Suppressor macrophage (primary cell): ENCODE data around the gene EML6.
A peak's percentile ranks its signal among the peaks of the same experiment; 100 is the strongest.

Experiments used
- DNase-seq, 4 experiments: peaks; one replicate each; pipeline ENCODE4 v3.0.0-alpha.2; 2020 to 2022

EML6 gene

GRCh38 chr2:54708584-54709335, 14.7 kb upstream of the EML6 start:
- peak in 3 of 4 experiments; percentile 16 to 48 (median 47) for DNase-seq

DNA sequence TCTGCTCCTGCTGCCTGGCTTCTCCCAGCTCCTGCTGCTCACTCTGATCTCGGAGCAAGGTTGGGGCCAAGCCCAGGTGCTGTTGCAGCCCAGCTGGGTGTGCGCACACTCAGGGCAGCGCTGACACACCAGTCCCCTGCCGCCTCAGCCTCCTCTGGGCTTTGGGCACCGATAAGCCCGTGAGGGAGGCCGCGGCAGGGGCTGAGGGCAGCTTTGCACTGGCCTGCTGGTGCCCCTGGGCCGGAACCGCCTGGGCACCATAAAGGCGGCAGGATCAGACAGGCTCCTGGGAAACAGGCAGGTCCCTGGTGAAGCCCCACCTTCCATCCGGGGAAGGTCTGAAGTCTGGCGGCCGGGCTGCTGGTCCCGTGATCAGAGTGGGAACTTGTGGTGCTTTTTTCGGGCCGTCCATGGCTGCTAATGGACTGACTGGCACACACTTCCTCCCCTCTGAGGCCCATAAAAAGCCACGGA, 14.1 kb upstream of the EML6 start:
- peak in 3 of 4 experiments; percentile 20 to 51 (median 47) for DNase-seq

- DNase-seq: no peak
Measured at GRCh38 chr2:54710216-54710615, 13.2 kb upstream of the EML6 start.

DNA sequence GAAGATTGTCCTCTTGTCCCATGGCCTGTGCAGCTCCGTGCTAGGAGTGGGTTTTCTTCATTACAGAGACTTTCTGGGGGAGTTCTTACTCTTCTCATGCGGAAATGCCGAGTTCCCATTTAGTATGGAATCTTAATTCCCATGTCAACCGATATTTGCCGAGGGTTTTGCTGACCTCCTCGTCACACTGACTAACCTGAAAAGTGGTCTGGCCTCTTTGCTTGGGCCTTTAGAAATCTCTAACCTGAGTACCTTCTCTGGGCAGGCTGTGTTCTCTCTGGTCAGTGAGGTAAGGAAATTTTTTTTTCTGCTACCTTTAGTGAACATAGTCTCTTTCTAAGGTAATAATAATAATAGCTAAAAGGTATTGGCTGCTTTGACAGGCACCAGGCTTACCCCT, 10.9 kb upstream of the EML6 start:
- no peak for DNase-seq

- DNase-seq: no peak
Measured at GRCh38 chr2:54714996-54715395, 8.5 kb upstream of the EML6 start.

DNA sequence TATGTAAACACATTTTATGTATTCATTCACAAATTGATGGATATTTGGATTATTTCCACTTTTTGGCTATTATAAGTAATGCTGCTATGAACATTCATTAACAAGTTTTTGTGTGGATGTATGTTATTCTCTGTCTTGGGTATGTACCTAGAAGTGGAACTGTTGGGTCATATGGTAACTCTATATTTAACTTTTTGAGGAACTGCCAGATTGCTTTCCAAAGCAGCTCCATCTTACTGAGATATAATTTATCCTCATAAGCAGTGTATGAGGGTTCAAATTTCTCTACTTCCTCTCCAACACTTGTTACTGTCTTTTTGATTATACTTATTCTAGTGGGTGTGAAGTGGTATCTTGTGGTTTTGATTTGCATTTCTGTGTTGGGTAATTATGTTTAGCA, 7.1 kb upstream of the EML6 start:
- DNase-seq: peak in 3 of 4 experiments; percentile 20 to 61 (median 60)

GRCh38 chr2:54720563-54720962, 2.9 kb upstream of the EML6 start:
- DNase-seq: no peak

GRCh38 chr2:54722641-54723040, 821 bp upstream of the EML6 start:
- DNase-seq: peak; percentile 20 to 30 (median 26)

DNA sequence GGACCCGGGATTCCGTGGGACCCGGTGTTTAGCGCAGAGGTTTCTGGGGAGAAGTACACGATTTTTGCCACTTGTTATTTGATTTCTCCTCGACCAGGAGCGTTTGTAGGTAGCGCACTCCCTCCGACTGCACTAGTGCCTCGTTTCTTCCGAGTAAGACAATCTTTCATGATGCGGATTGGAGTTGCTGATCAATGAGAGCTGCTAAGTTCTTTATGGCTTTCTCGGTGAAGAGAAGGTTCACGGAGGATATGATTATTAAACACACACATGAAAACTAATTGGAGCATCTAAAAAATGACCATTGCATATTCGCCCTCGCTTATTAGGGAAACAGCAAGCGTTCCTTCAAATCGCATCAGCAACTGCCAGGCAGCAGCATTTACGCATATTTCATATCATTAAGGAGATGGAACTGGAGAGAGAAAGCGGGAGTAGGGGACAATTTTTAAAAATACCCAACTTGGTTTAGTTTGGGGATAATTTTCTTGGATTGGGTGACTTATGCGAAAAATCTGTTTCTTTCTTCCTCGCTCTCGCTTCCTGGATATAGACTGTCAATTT, 616 bp downstream of the EML6 start:
- DNase-seq: peak in 2 of 4 experiments; percentile 4 to 23

DNA sequence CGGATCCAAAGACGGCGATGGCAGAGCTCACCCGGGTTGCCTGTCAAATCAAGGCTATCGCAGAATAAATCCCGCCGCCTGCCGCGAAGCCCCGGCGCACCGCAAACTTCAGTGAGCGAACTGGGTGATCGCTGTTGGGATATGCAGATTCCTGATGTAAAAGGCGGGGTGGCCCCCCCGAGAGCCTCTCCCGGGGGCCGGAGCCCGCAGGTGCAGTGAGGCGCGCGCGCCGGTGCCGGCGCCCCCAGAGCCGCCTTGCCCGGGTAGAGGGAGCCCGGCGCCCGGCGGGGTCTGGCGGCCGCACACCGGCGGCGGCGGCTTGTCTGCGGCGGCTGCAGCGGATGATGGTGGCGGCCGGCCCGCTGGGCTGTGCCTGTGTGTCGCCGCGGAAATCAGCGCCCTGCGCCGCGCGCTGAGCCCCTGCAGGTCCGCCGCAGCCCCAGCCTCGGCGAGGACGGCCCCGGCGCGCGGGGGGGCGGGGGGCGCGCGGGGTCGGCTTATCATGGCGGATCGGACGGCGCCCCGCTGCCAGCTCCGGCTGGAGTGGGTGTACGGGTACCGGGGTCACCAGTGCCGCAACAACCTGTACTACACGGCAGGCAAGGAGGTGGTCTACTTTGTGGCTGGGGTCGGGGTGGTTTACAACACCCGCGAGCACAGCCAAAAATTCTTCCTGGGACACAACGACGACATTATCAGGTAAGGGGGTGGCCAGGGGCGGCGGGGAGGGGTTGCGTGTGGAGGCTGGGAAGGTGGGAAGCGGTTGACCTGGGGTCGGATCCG, 1.3 kb downstream of the EML6 start:
- peak in 3 of 4 experiments; percentile 6 to 42 (median 30) for DNase-seq

GRCh38 chr2:54725343-54726099, 2.1 kb downstream of the EML6 start:
- no peak for DNase-seq

- no peak for DNase-seq
Measured at GRCh38 chr2:54726431-54726830, 3.0 kb downstream of the EML6 start.

- DNase-seq: no peak
Measured at GRCh38 chr2:54726940-54727339, 3.5 kb downstream of the EML6 start.

DNA sequence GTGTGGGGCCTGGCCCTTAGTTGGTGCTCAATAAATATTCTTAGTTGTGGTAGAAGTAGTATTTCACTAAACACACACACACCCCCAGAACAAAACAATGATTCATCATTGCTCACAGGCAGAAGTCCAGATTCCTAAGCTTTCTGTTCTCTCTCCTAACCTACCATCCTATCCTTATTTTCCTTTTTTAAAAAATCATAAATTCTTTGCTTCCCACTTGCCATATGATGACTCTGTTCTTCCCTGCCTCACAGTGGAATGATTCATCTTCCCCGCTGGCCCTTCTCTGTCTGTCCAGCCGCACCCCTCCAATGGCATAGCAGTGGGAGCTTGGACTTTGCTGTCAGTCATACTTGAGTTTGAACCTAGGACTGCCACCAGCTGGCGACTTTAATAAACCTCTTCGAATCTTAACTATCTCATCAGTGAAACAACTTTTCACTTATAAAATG, 5.2 kb downstream of the EML6 start:
- peak in 1 of 4 experiments; percentile 18 for DNase-seq

DNA sequence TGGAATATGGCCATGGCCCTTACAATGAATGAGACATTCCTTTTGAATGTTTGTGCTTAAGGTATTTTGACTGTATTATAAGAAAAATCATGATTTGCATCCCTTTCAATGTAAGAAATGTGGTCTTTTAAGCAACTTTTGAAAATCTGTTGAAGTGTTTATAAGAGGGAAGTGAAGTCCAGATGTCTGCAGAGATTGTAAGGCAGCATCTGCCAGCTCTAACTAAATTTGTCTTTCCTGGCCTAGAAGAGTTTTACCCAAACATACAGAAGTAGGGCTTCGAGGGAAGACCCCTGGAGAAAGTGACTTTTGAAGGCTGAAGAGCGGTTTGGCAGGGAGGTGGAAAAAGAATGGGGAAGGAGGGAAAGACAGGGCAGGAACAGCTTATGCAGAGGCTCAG, 12.2 kb downstream of the EML6 start:
- DNase-seq: no peak

- no peak for DNase-seq
Measured at GRCh38 chr2:54738281-54738680, 14.8 kb downstream of the EML6 start.

DNA sequence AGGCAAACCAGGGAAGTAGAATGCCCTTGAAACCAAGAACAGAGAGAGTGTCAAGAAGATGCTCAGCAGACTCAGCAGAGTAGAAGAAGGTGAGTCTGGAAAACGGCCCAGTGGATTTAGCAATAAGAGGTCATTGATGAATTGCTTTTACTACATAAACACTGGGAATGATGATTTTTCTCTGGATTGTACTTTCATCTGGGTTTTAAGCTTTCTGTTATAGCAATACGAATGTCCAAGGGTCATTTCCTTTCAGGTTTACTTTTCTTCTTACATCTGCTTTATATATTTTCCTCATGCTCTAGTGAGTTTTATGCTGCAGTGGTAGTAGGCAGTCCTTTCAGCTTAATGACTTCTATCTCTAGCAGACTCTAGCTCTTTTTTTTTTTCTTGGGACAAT, 16.9 kb downstream of the EML6 start:
- DNase-seq: no peak

GRCh38 chr2:54741250-54741649, 17.8 kb downstream of the EML6 start:
- no peak for DNase-seq

DNA sequence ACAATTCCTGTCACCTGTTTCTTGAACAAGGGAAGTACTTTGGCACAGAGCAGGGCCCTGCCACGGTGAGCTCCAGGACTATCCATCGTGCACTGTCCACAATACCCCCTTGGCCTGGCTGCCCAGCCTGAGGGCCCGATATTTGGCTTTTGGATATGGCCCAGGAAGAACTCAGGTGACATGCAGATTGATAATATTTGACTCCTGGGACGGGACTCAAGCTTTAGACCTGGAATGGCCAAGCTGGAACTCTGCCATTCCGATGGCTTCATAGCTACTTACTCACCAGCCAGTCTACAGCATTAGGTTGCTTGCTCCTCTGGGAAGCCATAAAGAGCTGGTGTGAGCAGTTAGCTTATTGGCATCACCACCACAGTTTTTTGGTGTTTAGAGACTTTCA, 26.6 kb downstream of the EML6 start:
- DNase-seq: no peak

- no peak for DNase-seq
Measured at GRCh38 chr2:54752439-54752838, 29.0 kb downstream of the EML6 start.

- no peak for DNase-seq
Measured at GRCh38 chr2:54755641-54756326, 32.3 kb downstream of the EML6 start.

DNA sequence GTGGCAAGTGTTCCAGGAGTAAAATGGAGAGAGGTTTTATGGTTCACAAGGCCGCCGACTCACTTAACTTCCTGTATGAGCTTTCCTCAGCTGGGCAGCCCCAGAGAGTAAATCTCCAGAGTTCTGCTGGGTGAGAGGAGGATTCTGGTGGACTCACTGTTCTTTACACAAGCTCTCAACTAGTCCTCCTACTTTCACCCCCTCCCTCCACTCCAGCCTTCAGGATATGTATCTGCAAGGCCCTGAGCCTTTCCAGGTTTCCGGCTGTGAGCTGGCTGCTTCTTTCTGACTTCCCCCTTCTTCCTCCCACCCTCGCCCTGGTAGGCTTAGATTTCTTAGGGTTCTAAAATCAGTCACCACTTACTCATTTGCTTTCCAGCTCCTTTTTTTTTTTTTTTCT, 34.0 kb downstream of the EML6 start:
- DNase-seq: peak; percentile 48 to 71 (median 60)
